ENCODE results near the gene LPP.

Gene LPP

DNA sequence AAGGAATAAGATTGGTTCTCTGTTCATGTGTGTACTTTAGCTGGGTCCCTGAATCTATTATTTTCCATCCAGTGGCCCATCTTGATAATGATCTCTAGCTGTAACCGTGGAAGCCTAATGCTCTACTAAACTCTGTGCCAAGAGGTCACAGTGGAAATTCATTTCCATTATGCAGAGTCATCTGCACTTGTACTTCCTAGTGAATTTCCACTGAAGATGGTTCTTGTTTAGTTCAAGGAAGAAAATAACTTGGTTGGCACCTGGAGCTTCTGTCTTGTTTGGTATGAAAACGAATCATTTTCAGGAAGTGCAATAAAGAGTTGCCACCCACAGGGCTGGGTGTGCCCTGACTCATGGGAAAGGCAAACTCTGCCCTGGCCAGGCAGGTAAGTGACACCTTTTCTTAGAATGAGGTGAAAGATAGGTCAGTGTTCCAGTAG lies 10.3 kb downstream of the LPP start:
- TF ChIP-seq, protein P1, sequence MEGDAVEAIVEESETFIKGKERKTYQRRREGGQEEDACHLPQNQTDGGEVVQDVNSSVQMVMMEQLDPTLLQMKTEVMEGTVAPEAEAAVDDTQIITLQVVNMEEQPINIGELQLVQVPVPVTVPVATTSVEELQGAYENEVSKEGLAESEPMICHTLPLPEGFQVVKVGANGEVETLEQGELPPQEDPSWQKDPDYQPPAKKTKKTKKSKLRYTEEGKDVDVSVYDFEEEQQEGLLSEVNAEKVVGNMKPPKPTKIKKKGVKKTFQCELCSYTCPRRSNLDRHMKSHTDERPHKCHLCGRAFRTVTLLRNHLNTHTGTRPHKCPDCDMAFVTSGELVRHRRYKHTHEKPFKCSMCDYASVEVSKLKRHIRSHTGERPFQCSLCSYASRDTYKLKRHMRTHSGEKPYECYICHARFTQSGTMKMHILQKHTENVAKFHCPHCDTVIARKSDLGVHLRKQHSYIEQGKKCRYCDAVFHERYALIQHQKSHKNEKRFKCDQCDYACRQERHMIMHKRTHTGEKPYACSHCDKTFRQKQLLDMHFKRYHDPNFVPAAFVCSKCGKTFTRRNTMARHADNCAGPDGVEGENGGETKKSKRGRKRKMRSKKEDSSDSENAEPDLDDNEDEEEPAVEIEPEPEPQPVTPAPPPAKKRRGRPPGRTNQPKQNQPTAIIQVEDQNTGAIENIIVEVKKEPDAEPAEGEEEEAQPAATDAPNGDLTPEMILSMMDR (IDR thresholded peaks at IDR 0.05; ENCODE audit: low read depth, low read length, missing control alignments) = no peak
- no peak overlapping the region for H3K4me3 ChIP-seq (replicated peaks; ENCODE audit: low read depth, low read length)
- DNase-seq (ENCODE audit: extremely low read depth, low read depth) = no peak

DNA sequence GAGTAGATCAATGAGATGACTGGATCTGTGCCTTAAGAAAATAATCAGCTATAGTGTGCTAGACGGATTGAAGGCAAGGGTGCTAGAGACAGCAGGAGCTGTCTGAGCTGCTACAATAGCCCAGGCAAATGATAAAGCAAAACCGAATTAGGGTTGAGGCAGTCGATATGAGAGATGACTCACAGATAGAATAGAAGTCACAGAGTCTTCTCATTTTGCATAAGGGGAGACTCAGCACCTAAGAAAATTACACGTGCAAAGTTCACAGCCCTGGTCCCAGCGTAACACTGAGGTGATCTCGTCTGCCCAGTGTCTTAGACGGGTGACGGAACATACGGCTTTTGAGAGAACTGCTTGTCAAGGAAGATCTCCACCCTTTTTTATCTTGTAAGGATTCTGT lies 11.6 kb downstream of the LPP start:
- H3K4me3 ChIP-seq (replicated peaks; ENCODE audit: low read depth, low read length) = no peak overlapping the region
- DNase-seq (ENCODE audit: extremely low read depth, low read depth) = no peak
- TF ChIP-seq, protein P1 (IDR thresholded peaks at IDR 0.05; ENCODE audit: low read depth, low read length, missing control alignments) = no peak

DNA sequence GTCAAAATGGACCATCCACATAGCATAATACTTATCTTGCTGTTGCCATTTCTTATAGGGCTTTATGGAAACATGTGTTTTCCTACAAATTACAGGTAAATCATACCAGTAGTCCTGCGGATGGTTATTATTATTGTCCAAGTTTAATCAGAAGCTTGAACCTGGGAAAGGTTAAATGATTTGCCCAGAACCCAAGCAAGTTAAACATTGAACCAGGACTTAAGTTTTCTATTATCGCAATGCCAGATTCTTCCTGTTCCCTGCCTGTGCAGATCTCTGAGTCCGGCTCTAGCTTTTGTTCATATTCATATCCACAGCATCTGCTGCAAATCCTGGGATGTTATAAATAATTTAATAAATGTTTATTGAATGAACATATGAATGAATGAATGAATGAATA lies 12.5 kb downstream of the LPP start:
- TF ChIP-seq, protein P1 (IDR thresholded peaks at IDR 0.05; ENCODE audit: low read depth, low read length, missing control alignments) = no peak
- H3K4me3 ChIP-seq (replicated peaks; ENCODE audit: low read depth, low read length) = no peak overlapping the region
- no peak for DNase-seq (ENCODE audit: extremely low read depth, low read depth)

DNA sequence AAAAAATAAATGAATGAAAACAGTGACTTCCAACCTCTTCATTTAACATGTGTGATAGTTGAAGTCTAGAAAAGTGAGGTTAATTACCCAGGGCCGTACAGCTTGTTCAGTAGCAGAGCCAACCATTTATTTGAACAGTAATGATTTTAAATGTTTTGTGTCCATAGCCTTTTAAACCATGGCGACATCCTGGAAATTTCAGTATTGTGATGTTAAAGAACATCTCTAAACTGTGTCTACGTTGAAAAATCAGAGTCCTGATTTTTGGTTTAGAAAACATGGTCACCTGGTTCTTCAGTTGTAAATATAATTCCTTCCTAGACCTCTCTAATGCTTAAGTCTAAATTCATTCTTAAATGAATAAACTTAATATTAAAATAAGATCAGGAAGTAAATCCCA lies 14.2 kb downstream of the LPP start:
- TF ChIP-seq, protein P1 (IDR thresholded peaks at IDR 0.05; ENCODE audit: low read depth, low read length, missing control alignments) = no peak
- DNase-seq (ENCODE audit: extremely low read depth, low read depth) = no peak
- no peak overlapping the region for H3K4me3 ChIP-seq (replicated peaks; ENCODE audit: low read depth, low read length)

DNA sequence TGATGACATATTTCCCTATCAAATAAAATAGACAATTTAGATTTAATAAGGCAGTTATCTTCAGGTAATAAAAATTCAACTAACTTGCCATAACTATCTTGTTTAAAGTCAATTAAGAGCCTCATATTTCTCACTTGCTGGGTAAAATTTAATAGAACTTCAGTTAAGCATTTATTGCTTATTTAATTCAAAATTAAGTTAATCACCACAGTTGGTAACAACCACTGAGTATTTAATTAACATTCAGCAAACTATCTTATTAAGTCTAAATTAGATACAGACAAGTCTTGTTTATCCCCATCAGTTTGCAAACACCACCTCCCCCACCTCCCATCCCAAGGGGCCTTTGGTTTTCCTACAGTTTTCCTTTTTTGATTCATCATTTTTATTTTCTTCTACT lies 14.7 kb downstream of the LPP start:
- DNase-seq (ENCODE audit: extremely low read depth, low read depth) = no peak
- H3K4me3 ChIP-seq (replicated peaks; ENCODE audit: low read depth, low read length) = no peak overlapping the region
- TF ChIP-seq, protein P1 (IDR thresholded peaks at IDR 0.05; ENCODE audit: low read depth, low read length, missing control alignments) = no peak

DNA sequence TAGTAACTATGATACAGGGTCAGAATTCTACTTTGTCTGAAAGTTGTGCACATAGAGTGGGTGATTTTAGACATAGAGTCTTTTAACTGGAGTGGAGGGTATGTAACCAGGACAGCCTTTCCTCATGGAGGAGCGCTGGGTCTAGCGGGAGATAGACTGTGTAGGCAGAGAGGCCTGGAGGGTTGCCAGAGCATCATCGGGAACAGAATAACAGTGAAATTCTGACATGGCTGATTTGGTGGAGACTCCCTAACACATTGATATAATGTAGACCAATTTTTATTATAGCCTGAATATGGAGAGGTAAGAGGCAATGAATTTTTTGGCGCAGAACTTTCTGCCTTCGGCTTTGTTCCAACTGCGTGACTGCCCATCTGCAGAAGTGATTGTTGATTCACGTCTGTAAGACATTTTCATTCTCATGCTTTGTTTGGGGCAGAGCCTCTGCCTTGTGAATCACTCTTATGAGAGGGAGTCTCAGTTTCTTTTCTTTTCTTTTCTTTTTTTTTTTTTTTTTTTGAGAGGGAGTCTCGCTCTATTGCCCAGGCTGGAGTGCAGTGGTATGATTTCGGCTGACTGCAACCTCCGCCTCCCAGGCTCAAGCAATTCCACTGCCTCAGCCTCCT lies 16.0 kb downstream of the LPP start:
- no peak overlapping the region for H3K4me3 ChIP-seq (replicated peaks; ENCODE audit: low read depth, low read length)
- no peak for DNase-seq (ENCODE audit: extremely low read depth, low read depth)
- TF ChIP-seq, protein P1 (IDR thresholded peaks at IDR 0.05; ENCODE audit: low read depth, low read length, missing control alignments) = no peak
